Parathyroid adenoma (tissue), 2 donors: Measurements from ENCODE around the gene STXBP1.

Source experiments
- H2AFZ ChIP-seq: fragments of 300-600 bp; sonication (generic); one replicate; pipeline ENCODE4 v1.7.0; 2017; ENCODE audit warnings: antibody characterized with exemption, mild to moderate bottlenecking
- H3K27ac ChIP-seq: fragments of 300-600 bp; sonication (generic); one replicate; pipeline ENCODE4 v1.7.0; 2017
- H3K27me3 ChIP-seq: fragments of 300-600 bp; sonication (generic); one replicate; pipeline ENCODE4 v1.7.0; 2017; ENCODE audit warnings: low read length; ENCODE audit not compliant: control insufficient read depth, insufficient read depth
- H3K36me3 ChIP-seq: fragments of 300-600 bp; sonication (generic); one replicate; pipeline ENCODE4 v1.7.0; 2017; ENCODE audit warnings: low read length; ENCODE audit not compliant: control insufficient read depth, insufficient read depth
- H3K4me1 ChIP-seq: fragments of 300-600 bp; sonication (generic); one replicate; pipeline ENCODE4 v1.7.0; 2017; ENCODE audit warnings: control low read depth
- H3K4me2 ChIP-seq: fragments of 300-600 bp; sonication (generic); one replicate; pipeline ENCODE4 v1.7.0; 2017; ENCODE audit warnings: low read length
- H3K4me3 ChIP-seq: fragments of 300-600 bp; sonication (generic); one replicate; pipeline ENCODE4 v1.7.0; 2017; ENCODE audit warnings: low read depth, low read length
- H3K79me2 ChIP-seq: fragments of 300-600 bp; sonication (generic); one replicate; pipeline ENCODE4 v1.7.0; 2017; ENCODE audit warnings: control low read depth
- H3K9ac ChIP-seq: fragments of 300-600 bp; sonication (generic); one replicate; pipeline ENCODE4 v1.7.0; 2017; ENCODE audit warnings: mild to moderate bottlenecking
- H3K9me3 ChIP-seq: fragments of 300-600 bp; sonication (generic); one replicate; pipeline ENCODE4 v1.7.0; 2017; ENCODE audit warnings: low read length; ENCODE audit not compliant: control insufficient read depth
- TF ChIP-seq, protein P1 (sequence below): fragments of 300-600 bp; sonication (generic); IDR thresholded peaks from one replicate; pipeline ENCODE4 v1.7.0; 2017; ENCODE audit warnings: antibody characterized with exemption, mild to moderate bottlenecking
- donor health status: primary hyperparathyroidism.

Gene STXBP1

GRCh38 chr9:127565231-127565630, 46.8 kb upstream of the STXBP1 start:
- Histone ChIP-seq H3K27ac (no peak overlapping the region), H3K4me3 (no peak overlapping the region), H3K4me1 (peaks cover 23% of the 10 kb centered on the region)

DNA sequence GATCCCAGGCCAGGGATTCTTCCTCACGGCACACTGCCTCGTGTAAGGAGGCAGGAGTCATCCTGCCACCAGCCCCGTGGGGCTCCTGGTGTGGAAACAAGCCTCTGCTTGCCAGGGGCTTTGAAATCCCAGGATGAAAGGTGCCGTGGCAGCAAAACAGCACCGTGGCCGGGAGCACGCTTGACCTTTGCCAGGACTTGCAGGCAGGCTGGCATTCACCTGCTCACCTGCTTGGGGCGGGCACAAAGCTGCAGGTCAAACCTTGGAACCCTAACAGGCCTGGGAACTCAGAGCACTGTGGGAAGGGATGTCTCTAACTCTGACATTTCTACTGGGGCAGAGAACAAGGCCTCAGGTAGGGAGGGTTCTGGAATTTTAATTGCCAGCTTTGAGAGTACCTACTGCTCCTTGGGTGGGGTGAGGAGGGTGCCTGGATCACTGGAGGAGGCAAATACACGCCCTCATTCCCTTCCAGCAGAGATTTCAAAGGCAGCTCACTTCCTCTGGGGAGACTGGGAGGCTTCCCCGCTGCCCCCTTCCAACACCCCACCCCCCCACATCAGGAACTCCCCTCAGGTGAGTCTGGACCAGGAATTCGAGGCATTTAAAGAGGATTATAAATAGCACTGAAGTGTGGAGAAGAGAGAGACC, 45.6 kb upstream of the STXBP1 start:
- Histone ChIP-seq H3K36me3 (no peaks in the 10 kb centered on the region), H3K27me3 (no peaks in the 10 kb centered on the region), H3K79me2 (peaks cover 5% of the 10 kb centered on the region), H3K9ac (no peak overlapping the region), H2AFZ (no peak overlapping the region), H3K27ac (peak overlapping the region; percentile 81), H3K4me2 (peak overlapping the region; percentile 84), H3K4me3 (peak overlapping the region; percentile 62), H3K4me1 (peaks cover 20% of the 10 kb centered on the region), H3K9me3 (no peaks in the 10 kb centered on the region)
- TF ChIP-seq, protein P1, sequence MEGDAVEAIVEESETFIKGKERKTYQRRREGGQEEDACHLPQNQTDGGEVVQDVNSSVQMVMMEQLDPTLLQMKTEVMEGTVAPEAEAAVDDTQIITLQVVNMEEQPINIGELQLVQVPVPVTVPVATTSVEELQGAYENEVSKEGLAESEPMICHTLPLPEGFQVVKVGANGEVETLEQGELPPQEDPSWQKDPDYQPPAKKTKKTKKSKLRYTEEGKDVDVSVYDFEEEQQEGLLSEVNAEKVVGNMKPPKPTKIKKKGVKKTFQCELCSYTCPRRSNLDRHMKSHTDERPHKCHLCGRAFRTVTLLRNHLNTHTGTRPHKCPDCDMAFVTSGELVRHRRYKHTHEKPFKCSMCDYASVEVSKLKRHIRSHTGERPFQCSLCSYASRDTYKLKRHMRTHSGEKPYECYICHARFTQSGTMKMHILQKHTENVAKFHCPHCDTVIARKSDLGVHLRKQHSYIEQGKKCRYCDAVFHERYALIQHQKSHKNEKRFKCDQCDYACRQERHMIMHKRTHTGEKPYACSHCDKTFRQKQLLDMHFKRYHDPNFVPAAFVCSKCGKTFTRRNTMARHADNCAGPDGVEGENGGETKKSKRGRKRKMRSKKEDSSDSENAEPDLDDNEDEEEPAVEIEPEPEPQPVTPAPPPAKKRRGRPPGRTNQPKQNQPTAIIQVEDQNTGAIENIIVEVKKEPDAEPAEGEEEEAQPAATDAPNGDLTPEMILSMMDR = no peak

More at GRCh38 chr9:127565231-127565630, 46.8 kb upstream of the STXBP1 start:
- no peak overlapping the region for H3K9ac ChIP-seq
- no peak overlapping the region for H3K4me2 ChIP-seq
- TF ChIP-seq, protein P1 = no peak
- no peaks in the 10 kb centered on the region for H3K27me3 ChIP-seq
- H3K79me2 ChIP-seq = peaks cover 13% of the 10 kb centered on the region
- no peaks in the 10 kb centered on the region for H3K36me3 ChIP-seq
- no peak overlapping the region for H2AFZ ChIP-seq
- H3K9me3 ChIP-seq = no peaks in the 10 kb centered on the region

DNA sequence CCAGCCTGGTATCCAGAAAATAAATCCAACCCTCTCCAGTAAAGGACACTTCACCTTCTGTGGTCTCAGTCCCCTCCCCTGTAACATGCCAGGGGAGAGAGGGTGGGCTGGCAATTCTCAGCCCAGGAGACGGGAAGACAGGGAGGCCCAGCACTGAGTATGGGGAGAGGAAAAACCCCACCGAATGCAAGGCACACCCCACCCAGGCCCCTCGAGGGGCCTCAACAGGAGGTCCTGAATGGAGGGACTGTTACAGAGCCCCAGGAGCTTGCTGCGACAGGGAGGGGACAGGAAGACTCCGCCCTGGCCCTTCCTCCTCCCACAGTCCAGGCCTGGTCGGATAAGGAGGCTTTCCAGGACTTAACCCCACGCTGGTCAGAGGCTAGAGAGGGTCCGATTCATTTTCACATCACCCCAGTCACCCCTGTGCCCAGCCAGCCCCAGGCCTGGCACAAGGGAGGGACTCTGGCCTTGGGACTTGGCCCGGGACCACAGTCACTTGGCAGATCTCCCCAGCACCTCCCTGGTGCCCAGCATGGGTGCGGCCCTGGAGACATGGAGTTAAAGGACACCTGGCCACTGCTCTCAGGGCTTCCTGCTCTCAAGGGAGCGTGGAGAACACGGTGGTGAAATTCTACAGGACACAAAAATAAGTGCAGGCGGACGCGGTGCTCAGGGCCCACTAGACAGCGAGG, 44.9 kb upstream of the STXBP1 start:
- H3K9me3 ChIP-seq = no peaks in the 10 kb centered on the region

GRCh38 chr9:127567730-127568617, 44.1 kb upstream of the STXBP1 start:
- TF ChIP-seq, protein P1 = no peak
- Histone ChIP-seq H3K9ac (no peak overlapping the region), H2AFZ (peak overlapping the region; percentile 62)

More for the DNA sequence above, 44.9 kb upstream of the STXBP1 start:
- Histone ChIP-seq H2AFZ (peak overlapping the region; percentile 29), H3K27ac (peak overlapping the region; percentile 81), H3K79me2 (peaks cover 5% of the 10 kb centered on the region), H3K4me3 (peak overlapping the region; percentile 62), H3K9ac (no peak overlapping the region), H3K36me3 (no peaks in the 10 kb centered on the region), H3K4me2 (peak overlapping the region; percentile 84), H3K4me1 (peaks cover 12% of the 10 kb centered on the region), H3K27me3 (no peaks in the 10 kb centered on the region)
- TF ChIP-seq, protein P1 = no peak

More at GRCh38 chr9:127567730-127568617, 44.1 kb upstream of the STXBP1 start:
- Histone ChIP-seq H3K4me1 (peaks cover 8% of the 10 kb centered on the region), H3K27ac (peak overlapping the region; percentile 81), H3K4me2 (peak overlapping the region; percentile 84), H3K79me2 (peaks cover 5% of the 10 kb centered on the region), H3K27me3 (no peaks in the 10 kb centered on the region), H3K36me3 (no peaks in the 10 kb centered on the region), H3K9me3 (no peaks in the 10 kb centered on the region), H3K4me3 (peak overlapping the region; percentile 62)
